ENCODE data around the gene CFAP251. TPM values are rescaled to one million over a fixed set of nuclear protein-coding genes. Genes with fewer than 3 reads are reported as not detected.

The CFAP251 gene
- polyA plus RNA-seq, 3 donors: 9.2 to 11.7 (median 10.8) TPM

GRCh38 chr12:122001466-122002209, 83.2 kb downstream of the CFAP251 start:
- no peak for DNase-seq (ENCODE audit: low read depth in 3 of 3, low spot score in 2 of 3)

- DNase-seq (ENCODE audit: low read depth in 3 of 3, low spot score in 2 of 3): no peak
Observed at GRCh38 chr12:122003651-122004611, 85.5 kb downstream of the CFAP251 start.

- no peak for DNase-seq (ENCODE audit: low read depth in 3 of 3, low spot score in 2 of 3)
Observed at GRCh38 chr12:122004633-122005071, 86.3 kb downstream of the CFAP251 start.

DNA sequence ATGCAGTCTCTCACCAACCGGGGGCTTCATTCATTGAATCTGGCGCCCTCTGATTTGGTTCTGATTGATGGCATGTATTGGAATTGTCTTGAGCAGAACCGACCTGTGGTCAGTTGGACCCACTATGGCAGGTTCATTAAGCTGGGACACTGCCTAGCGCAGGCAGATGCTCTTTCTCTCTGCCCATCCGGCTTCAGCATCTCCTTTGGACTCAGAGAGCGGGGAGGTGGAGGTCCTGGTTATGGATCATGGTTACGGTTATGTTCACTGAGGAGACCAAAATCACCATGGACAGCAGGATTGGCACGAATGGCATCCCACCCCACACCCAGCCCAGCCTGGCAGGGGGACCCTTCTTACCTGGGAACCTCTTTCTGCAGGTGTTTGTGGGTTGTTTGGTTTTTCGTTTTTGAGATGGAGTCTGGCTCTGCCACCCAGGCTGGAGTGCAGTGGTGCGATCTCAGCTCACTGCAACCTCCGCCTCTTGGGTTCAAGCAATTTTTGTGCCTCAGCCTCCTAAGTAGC, 86.9 kb downstream of the CFAP251 start:
- DNase-seq (ENCODE audit: low read depth in 3 of 3, low spot score in 2 of 3): no peak

- DNase-seq (ENCODE audit: low read depth in 3 of 3, low spot score in 2 of 3): no peak
Observed at GRCh38 chr12:122006186-122006926, 88.0 kb downstream of the CFAP251 start.

- no peak for DNase-seq (ENCODE audit: low read depth in 3 of 3, low spot score in 2 of 3)
Observed at GRCh38 chr12:122009741-122010140, 91.3 kb downstream of the CFAP251 start.

GRCh38 chr12:122012184-122012583, 93.8 kb downstream of the CFAP251 start:
- no peak for DNase-seq (ENCODE audit: low read depth in 3 of 3, low spot score in 2 of 3)

GRCh38 chr12:122013136-122013535, 94.7 kb downstream of the CFAP251 start:
- DNase-seq (ENCODE audit: low read depth in 3 of 3, low spot score in 2 of 3): no peak

DNA sequence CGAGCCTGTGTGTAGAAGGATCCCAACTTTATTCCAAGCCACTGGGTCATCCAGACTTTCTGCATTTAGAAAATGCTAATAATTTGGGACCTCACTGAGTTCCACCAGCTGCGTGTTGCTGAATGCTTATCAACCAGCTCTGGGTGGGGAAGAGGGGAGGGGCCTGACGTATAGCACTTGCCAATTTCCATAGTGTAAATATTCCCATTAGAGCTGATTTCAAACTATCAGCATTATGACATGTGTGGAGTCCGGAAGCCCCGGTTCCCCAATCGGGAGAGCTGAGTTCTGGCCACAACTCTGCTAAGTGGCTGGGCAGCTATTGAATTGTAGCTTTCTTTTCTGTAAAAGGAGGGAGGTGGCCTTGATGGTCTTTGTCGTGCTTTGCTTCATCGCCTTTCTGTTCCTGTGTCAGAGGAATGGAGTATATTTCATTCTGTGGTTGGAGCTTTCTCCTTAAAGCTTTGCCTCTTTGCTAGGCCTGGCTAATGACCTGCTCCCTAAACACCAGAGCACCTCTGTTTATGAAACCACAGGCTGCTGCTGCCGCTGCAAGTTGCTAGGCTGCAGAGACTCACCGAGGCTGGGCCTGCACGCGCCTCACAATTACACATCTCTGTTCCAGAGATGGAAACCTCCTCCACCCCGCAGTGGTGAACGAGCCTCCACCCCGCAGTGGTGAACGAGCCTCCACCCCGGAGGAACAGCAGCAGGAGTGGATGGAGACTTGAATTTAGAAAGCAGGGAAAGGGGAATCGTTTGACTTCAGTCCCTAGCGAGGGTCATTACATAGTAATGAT, 95.6 kb downstream of the CFAP251 start:
- no peak for DNase-seq (ENCODE audit: low read depth in 3 of 3, low spot score in 2 of 3)

DNA sequence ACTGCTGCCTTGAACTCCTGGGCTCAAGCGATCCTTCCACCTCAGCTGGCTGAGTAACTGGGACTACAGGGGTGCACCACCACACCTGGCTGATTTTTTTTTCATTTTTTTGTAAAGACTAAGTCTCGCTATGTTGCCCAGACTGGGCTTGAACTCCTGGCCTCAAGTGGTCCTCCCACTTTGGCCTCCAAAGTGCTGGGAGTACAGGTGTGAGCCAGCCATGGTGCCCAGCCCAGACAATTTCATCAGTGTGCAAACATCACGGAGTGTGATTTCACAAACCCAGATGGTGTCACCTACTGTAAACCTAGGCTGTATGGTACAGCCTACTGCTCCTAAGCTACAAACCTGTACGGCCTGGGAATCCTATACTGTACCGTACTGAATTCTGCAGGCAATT, 96.4 kb downstream of the CFAP251 start:
- no peak for DNase-seq (ENCODE audit: low read depth in 3 of 3, low spot score in 2 of 3)

DNA sequence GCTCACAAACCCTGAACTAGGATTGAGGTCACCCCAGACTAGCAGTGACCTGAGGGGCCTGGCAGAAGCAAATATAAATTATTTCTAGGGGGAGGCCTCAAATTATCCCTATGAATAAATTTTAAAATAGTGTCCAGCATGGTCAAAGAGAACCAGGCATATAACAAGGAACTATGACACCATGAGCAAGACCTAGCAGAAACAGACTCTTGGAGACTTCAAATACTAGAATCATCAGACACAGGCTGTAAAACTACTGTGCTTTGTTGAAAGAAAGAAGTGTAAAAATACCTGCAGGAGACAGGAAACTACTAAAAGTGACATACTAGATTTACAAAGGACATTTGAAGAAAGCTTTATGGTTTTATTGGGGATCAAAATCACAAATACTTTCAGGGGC, 100.1 kb downstream of the CFAP251 start:
- no peak for DNase-seq (ENCODE audit: low read depth in 3 of 3, low spot score in 2 of 3)

GRCh38 chr12:122018937-122019336, 100.5 kb downstream of the CFAP251 start:
- DNase-seq (ENCODE audit: low read depth in 3 of 3, low spot score in 2 of 3): no peak

GRCh38 chr12:122020795-122021192, 102.4 kb downstream of the CFAP251 start:
- no peak for DNase-seq (ENCODE audit: low read depth in 3 of 3, low spot score in 2 of 3)

DNA sequence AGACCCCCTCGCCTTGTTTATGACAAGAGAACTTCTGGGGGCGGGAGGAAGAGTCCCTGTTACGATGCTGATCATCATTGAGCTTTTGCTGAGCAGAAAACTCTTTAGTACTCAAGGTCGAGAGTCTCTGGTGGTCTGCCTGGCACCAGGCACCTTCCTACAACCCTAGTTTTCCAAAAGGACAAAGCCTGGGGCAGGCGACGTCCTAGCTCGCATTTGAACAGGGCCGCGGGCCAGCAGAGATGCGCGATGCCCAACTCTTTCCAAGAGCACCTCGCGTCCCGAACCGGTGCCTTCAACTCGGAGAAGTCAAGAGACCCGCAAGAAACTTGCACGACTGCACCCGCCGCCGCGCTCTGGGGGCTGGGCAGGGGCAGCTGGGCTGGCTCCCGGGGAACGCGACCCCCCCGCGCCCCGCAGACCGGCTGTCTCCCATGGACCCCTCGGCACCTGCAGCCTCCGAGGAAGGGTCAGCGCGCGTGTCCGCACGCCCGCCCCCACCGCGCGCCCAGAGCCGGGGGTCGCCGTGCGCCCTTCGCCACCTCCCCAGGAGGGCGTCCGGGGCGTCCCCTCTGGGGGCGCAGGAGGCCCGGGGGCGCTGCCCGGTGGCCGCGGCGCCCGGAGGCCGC, 102.9 kb downstream of the CFAP251 start:
- DNase-seq (ENCODE audit: low read depth in 3 of 3, low spot score in 2 of 3): no peak

DNA sequence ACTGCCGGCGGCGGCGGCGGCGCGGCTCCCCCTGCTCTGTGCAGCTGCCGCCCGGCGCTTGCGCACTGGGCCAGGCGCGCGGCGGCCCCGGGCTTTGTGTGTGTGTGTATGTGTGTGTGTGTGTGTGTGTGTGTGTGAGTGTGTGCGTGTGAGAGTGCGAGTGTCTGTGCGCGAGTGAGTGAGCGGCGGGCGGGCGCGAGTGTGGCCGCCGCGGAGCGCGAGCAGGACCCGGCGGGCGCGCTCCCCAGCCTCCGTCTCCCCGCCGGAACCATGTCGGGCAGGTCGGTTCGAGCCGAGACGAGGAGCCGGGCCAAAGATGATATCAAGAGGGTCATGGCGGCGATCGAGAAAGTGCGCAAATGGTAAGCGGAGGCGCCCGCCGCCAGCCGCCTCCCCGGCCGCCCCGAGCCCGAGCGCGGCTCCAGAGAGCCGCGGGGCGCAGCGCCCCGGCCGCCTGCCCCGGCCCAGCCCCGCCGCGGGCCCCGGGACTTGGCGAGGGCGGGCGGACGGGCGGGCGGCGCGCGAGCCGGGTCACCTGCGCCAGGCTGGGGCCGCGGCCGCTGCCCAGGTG, 103.5 kb downstream of the CFAP251 start, which contains the start of gene BCL7A:
BCL7A (plus strand) TSS at position 63 of the 571 bp plus-strand sequence; CDS start at position 271, 208 bp downstream.
- DNase-seq (ENCODE audit: low read depth in 3 of 3, low spot score in 2 of 3): no peak

DNA sequence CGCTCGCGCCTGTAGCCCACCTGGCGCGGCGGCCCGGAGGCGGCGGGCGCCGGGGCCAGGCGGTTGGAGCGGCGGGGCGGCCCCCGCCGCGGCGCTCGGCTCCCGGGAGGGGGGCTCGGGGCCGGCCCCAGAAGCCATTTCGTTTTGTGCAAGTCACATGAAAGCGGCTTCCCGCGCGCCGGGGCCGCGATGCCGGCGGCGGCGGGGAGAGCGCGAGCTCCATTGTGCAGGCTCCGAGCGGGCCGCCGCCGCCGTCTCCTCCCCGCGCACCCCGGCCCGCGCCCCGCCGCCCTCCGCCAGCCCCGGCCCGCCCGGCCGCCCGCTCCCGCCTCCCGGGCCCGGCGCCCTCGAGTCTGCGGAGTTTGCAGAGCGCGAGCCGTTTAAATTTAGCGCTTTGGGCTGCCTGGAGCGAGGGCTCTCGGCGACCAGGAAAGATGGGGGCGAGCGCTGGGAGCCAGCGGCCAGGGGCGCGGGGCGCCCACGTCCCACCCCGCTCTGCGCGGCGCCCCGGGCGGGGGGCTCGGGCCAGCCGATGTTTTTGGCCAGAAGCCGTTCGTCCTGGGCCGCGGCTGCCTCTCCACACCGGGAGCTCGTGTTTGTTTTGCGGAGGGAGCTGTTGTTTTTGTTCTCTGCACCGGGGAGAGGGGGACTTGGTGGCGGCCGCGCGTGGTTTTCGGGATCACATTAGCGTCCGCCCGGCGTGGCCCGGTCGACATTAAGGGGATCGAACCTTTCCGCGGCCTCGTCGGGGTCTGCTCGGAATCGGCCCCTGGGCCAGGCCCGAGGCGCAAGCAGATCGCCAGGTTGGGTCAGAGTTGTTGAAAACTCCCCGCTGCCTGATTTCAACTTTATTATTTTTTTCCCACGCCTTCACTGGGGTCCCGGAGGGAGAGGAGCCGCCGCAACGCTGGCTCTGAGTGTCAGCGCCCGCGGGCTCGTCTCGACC, 104.3 kb downstream of the CFAP251 start:
- no peak for DNase-seq (ENCODE audit: low read depth in 3 of 3, low spot score in 2 of 3)

- DNase-seq (ENCODE audit: low read depth in 3 of 3, low spot score in 2 of 3): no peak
Observed at GRCh38 chr12:122023339-122024131, 105.1 kb downstream of the CFAP251 start.
